ENCODE results near the gene IRGC.

DNA sequence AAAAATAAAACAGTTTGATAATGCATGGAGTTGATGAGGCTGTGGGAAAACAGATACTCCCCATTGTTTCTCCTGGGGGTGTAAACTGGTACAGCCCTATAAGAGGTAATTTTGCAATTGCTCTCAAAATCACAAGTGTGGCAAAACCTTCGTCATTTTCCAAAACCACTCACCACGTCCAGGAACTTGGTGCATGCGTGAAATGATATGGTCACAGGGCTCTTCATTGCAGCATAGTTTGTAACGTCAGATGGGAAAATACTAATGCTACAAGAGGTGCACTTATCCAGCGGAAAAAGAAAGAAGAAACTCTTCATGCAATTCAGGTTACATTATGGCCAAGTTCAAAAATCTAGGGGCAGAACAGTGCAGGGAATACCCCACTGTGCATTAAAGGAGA lies 34.1 kb upstream of the IRGC start:
- TF ChIP-seq, protein P1, sequence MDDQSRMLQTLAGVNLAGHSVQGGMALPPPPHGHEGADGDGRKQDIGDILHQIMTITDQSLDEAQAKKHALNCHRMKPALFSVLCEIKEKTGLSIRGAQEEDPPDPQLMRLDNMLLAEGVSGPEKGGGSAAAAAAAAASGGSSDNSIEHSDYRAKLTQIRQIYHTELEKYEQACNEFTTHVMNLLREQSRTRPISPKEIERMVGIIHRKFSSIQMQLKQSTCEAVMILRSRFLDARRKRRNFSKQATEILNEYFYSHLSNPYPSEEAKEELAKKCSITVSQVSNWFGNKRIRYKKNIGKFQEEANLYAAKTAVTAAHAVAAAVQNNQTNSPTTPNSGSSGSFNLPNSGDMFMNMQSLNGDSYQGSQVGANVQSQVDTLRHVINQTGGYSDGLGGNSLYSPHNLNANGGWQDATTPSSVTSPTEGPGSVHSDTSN (CRISPR knock-in tag; IDR thresholded peaks at IDR 0.05; ENCODE audit: borderline replicate concordance), result no peak
- no peak for TF ChIP-seq ZNF713 (CRISPR knock-in tag; IDR thresholded peaks at IDR 0.05)
- no peak for TF ChIP-seq FOSL2 (CRISPR knock-in tag; IDR thresholded peaks at IDR 0.05)
- TF ChIP-seq, protein P2, sequence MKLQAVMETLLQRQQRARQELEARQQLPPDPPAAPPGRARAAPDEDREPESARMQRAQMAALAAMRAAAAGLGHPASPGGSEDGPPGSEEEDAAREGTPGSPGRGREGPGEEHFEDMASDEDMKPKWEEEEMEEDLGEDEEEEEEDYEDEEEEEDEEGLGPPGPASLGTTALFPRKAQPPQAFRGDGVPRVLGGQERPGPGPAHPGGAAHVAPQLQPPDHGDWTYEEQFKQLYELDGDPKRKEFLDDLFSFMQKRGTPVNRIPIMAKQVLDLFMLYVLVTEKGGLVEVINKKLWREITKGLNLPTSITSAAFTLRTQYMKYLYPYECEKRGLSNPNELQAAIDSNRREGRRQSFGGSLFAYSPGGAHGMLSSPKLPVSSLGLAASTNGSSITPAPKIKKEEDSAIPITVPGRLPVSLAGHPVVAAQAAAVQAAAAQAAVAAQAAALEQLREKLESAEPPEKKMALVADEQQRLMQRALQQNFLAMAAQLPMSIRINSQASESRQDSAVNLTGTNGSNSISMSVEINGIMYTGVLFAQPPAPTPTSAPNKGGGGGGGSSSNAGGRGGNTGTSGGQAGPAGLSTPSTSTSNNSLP (IDR thresholded peaks at IDR 0.05; ENCODE audit: low read depth, low read length), result no peak
- no peak for TF ChIP-seq ZKSCAN1 (IDR thresholded peaks at IDR 0.05; ENCODE audit: low read length)

Measured in HepG2 (cell line).